ENCODE results near the gene AVP. TPM values are rescaled to one million over a fixed set of nuclear protein-coding genes. Genes with fewer than 3 reads are reported as not detected.
A peak's percentile ranks its signal among the peaks of the same experiment; 100 is the strongest.

The AVP gene
- total and polyA plus RNA-seq, 2 of the 13 experiments (the other 11 are each of a cell fraction or from before 2014, with no cell fraction given), result 0.12 TPM; not detected in 1

- peak; percentile 98 for TF ChIP-seq ZBTB34 (CRISPR knock-in tag; IDR thresholded peaks at IDR 0.05)
- TF ChIP-seq WIZ (CRISPR knock-in tag; IDR thresholded peaks at IDR 0.05), result no peak
- peak; percentile 67; the same call in 1 of the 2 replicates for TF ChIP-seq KDM1A (CRISPR knock-in tag; IDR thresholded peaks at IDR 0.05)
- no peak; the same call in 1 of the 2 replicates for TF ChIP-seq ZNF598 (CRISPR knock-in tag; IDR thresholded peaks at IDR 0.05; ENCODE audit: borderline replicate concordance)
- no peak for TF ChIP-seq CENPBD1 (CRISPR knock-in tag; IDR thresholded peaks at IDR 0.05; ENCODE audit: borderline replicate concordance, low read depth)
- TF ChIP-seq HNRNPL (IDR thresholded peaks at IDR 0.05; ENCODE audit: low read depth, low read length), result peak; percentile 94
- no peak for TF ChIP-seq ZBTB8A (CRISPR knock-in tag; IDR thresholded peaks at IDR 0.05; ENCODE audit: borderline replicate concordance, low read depth)
- TF ChIP-seq SMAD3 (CRISPR knock-in tag; IDR thresholded peaks at IDR 0.05), result no peak
- TF ChIP-seq ZUFSP (CRISPR knock-in tag; IDR thresholded peaks at IDR 0.05; ENCODE audit: borderline replicate concordance), result 0 out of 2 replicates have a peak, but pooled peaks have one; percentile 45
- no peak for TF ChIP-seq CENPX (CRISPR knock-in tag; IDR thresholded peaks at IDR 0.05)
- TF ChIP-seq CHCHD3 (CRISPR knock-in tag; IDR thresholded peaks at IDR 0.05), result peak; percentile 81; the same call in 1 of the 2 replicates
- TF ChIP-seq ZNF841 (CRISPR knock-in tag; IDR thresholded peaks at IDR 0.05; ENCODE audit: borderline replicate concordance), result no peak
- peak; percentile 69 for TF ChIP-seq ZNF331 (CRISPR knock-in tag; IDR thresholded peaks at IDR 0.05)
- TF ChIP-seq MTA3 (CRISPR knock-in tag; IDR thresholded peaks at IDR 0.05), result no peak
- peak; percentile 21; the same call in 1 of the 2 replicates for TF ChIP-seq KLF12 (CRISPR knock-in tag; IDR thresholded peaks at IDR 0.05; ENCODE audit: borderline replicate concordance)
- TF ChIP-seq ZNF264 (CRISPR knock-in tag; IDR thresholded peaks at IDR 0.05), result peak; percentile 73
- no peak for TF ChIP-seq CERS6 (CRISPR knock-in tag; IDR thresholded peaks at IDR 0.05)
- TF ChIP-seq TBX2 (CRISPR knock-in tag; IDR thresholded peaks at IDR 0.05; ENCODE audit: borderline replicate concordance), result peak; percentile 81
These were observed 22.3 kb upstream of the AVP start (continued) for GRCh38 chr20:3106658-3107463.

Data from HepG2 (cell line).